ENCODE measurements around the gene UBE2QL1. TPM values are rescaled to one million over a fixed set of nuclear protein-coding genes. Genes with fewer than 3 reads are reported as not detected.

UBE2QL1 gene
- total RNA-seq, 1 experiment from 2014 or later: not detected

DNA sequence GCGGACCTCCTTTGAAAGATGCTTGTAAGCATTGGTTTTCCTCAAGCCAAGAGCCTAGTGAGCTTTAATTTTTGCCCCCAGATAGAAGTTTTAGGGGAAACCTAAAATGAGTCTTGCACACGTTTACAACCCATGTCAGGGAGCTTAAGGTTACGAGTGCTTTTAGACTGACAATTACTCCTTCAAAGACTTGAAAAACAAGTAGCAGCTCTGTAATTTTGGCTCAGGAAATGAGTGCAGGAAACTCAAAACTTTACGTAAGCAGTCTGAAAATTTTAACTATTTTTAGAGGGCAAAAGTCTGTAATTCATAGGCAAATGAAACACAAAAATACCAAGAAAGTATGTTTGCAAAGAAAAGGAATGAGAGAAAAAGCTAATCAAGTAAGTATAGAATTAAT, 36.8 kb downstream of the UBE2QL1 start:
- ChIA-PET POLR2A (no interaction called here), RAD21 (ENCODE audit: low non-redundant PET in 1 of 2, low total read pairs in 2 of 2, uncharacterized antibody in 2 of 2, unreplicated experiment in 2 of 2) (no interaction called here)

More for the DNA sequence above, 36.8 kb downstream of the UBE2QL1 start:
- no peak overlapping the region for H2AFZ ChIP-seq (ENCODE audit: low read depth, low read length, poor library complexity, severe bottlenecking)
- no peaks in the 10 kb centered on the region for H3K79me2 ChIP-seq (ENCODE audit: insufficient read depth, low read length)
- no peak overlapping the region for H3K4me3 ChIP-seq (replicated peaks in 1 of 2; ENCODE audit: low read depth in 1 of 2, low read length in 2 of 2)
- DNase-seq (ENCODE audit: low read depth, low spot score): no peak
- no peaks in the 10 kb centered on the region for H3K9me2 ChIP-seq (ENCODE audit: insufficient read depth)
- H4K20me1 ChIP-seq (ENCODE audit: insufficient read depth): no peaks in the 10 kb centered on the region
- intact Hi-C loops (cut with micrococcal nuclease): no loop called here
- no peak overlapping the region for H3K27ac ChIP-seq (ENCODE audit: low read depth, low read length)
- no TSS peak for BruUV-seq (replicated peaks)
- H3K4me1 ChIP-seq (ENCODE audit: control insufficient read depth in 1 of 2, insufficient read depth in 2 of 2, low read length in 2 of 2): no peaks in the 10 kb centered on the region
- no peak overlapping the region for H3K9ac ChIP-seq (ENCODE audit: low read length)
- peaks cover 50% of the 10 kb centered on the region for H3K27me3 ChIP-seq (ENCODE audit: insufficient read depth, low read length)
- H3K9me3 ChIP-seq (ENCODE audit: control insufficient read depth in 1 of 2, insufficient read depth in 1 of 2, low read depth in 1 of 2, low read length in 2 of 2): no peaks in the 10 kb centered on the region
- TF ChIP-seq SRF (IDR thresholded peaks at IDR 0.05; ENCODE audit: low read depth) (no peak), RAD21 (IDR thresholded peaks at IDR 0.05; ENCODE audit: low read depth) (no peak), CBX3 (IDR thresholded peaks at IDR 0.05; ENCODE audit: low read depth) (no peak), YY1 (IDR thresholded peaks at IDR 0.05; ENCODE audit: extremely low read depth, insufficient replicate concordance, low read depth, low read length) (no peak), ZNF274 (IDR thresholded peaks at IDR 0.05; ENCODE audit: low read depth, low read length) (no peak), ELF1 (IDR thresholded peaks at IDR 0.05; ENCODE audit: borderline replicate concordance, low read depth) (no peak), POLR2A (IDR thresholded peaks at IDR 0.05; ENCODE audit: borderline replicate concordance, extremely low read depth, insufficient read depth, insufficient read length) (no peak), CEBPB (IDR thresholded peaks at IDR 0.05; ENCODE audit: low read depth) (no peak)
- TF ChIP-seq, protein P1, sequence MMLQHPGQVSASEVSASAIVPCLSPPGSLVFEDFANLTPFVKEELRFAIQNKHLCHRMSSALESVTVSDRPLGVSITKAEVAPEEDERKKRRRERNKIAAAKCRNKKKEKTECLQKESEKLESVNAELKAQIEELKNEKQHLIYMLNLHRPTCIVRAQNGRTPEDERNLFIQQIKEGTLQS (IDR thresholded peaks at IDR 0.05): no peak
- TF ChIP-seq, protein P2, sequence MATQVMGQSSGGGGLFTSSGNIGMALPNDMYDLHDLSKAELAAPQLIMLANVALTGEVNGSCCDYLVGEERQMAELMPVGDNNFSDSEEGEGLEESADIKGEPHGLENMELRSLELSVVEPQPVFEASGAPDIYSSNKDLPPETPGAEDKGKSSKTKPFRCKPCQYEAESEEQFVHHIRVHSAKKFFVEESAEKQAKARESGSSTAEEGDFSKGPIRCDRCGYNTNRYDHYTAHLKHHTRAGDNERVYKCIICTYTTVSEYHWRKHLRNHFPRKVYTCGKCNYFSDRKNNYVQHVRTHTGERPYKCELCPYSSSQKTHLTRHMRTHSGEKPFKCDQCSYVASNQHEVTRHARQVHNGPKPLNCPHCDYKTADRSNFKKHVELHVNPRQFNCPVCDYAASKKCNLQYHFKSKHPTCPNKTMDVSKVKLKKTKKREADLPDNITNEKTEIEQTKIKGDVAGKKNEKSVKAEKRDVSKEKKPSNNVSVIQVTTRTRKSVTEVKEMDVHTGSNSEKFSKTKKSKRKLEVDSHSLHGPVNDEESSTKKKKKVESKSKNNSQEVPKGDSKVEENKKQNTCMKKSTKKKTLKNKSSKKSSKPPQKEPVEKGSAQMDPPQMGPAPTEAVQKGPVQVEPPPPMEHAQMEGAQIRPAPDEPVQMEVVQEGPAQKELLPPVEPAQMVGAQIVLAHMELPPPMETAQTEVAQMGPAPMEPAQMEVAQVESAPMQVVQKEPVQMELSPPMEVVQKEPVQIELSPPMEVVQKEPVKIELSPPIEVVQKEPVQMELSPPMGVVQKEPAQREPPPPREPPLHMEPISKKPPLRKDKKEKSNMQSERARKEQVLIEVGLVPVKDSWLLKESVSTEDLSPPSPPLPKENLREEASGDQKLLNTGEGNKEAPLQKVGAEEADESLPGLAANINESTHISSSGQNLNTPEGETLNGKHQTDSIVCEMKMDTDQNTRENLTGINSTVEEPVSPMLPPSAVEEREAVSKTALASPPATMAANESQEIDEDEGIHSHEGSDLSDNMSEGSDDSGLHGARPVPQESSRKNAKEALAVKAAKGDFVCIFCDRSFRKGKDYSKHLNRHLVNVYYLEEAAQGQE (IDR thresholded peaks at IDR 0.05; ENCODE audit: low read depth): no peak
- H3K4me2 ChIP-seq (ENCODE audit: low read length): no peak overlapping the region
- H3K36me3 ChIP-seq (ENCODE audit: control insufficient read depth in 1 of 2, insufficient read depth in 2 of 2, low read length in 2 of 2): no peaks in the 10 kb centered on the region
- CTCF ChIA-PET: no interaction called here
- ATAC-seq: no peak

All from HCT116 (cell line).